Activated CD8-positive, alpha-beta T cell treated with anti-CD3 and anti-CD28 coated beads, Interleukin-2, amount 10 ng/mL, durations not matched to agents 7 days and 5 days (primary cell): ENCODE measurements around the gene RNF34. TPM values are rescaled to one million over a fixed set of nuclear protein-coding genes. Genes with fewer than 3 reads are reported as not detected.

Experiments
- ATAC-seq: fragments of 150-1000 bp; cut with Tn5 transposase; one replicate; pipeline ENCODE4 v1.10.0; 2021; ENCODE audit warnings: moderate library complexity
- CTCF ChIA-PET: fragments of 350-600 bp; sonication (Branson Sonifier 250); formaldehyde crosslinking; loops from one replicate; lab custom pipeline; 2021; ENCODE audit warnings: antibody characterized with exemption; lab: Charles Lee
- POLR2A ChIA-PET: fragments of 350-600 bp; sonication (Branson Sonifier 250); formaldehyde crosslinking; loops from one replicate; lab custom pipeline; 2021; ENCODE audit warnings: antibody characterized with exemption; lab: Charles Lee
- DNase-seq: peaks from one replicate; pipeline ENCODE4 v3.0.0-alpha.2; 2020
- H3K27ac Mint-ChIP-seq: one replicate; pipeline ENCODE4 v1.8.0; 2021; ENCODE audit warnings: mild to moderate bottlenecking, mixed read lengths
- H3K27me3 Mint-ChIP-seq: one replicate; pipeline ENCODE4 v1.8.0; 2021; ENCODE audit warnings: low read depth, mixed read lengths
- H3K36me3 Mint-ChIP-seq: one replicate; pipeline ENCODE4 v1.8.0; 2021; ENCODE audit warnings: low read depth, mixed read lengths
- H3K4me1 Mint-ChIP-seq: one replicate; pipeline ENCODE4 v1.8.0; 2021; ENCODE audit warnings: low read depth, mixed read lengths
- H3K4me3 Mint-ChIP-seq: one replicate; pipeline ENCODE4 v1.8.0; 2021; ENCODE audit warnings: mild to moderate bottlenecking, mixed read lengths
- H3K9me3 Mint-ChIP-seq: one replicate; pipeline ENCODE4 v1.8.0; 2022; ENCODE audit warnings: mixed read lengths; ENCODE audit not compliant: insufficient read depth
- total RNA-seq, 2 experiments: library from RNA; stranded (reverse); gene quantifications; one replicate each; pipeline ENCODE4 v1.2.3, GENCODE V29; 2021

Gene RNF34
- total RNA-seq, 2 experiments from 2014 or later: 74.9 to 85.0 TPM

- Mint-ChIP-seq H3K9me3 (no peaks in the 10 kb centered on the region), H3K4me3 (peak overlapping the region; percentile 7), H3K27ac (peak overlapping the region; percentile 14), H3K27me3 (no peaks in the 10 kb centered on the region), H3K4me1 (peaks cover 17% of the 10 kb centered on the region), H3K36me3 (no peaks in the 10 kb centered on the region)
- ChIA-PET CTCF (interaction anchor here (0.6 to 1.7 kb wide), 6 partner anchors 8 to 58 kb away, joined by 3 to 7 read pairs (median 4); partner anchors contain the start of gene RNF34), POLR2A (interaction anchor here (0.9 to 2.1 kb wide), 2 partner anchors 9 to 39 kb away, joined by 3 to 17 read pairs; partner anchors contain the start of gene RNF34)
- DNase-seq: peak; percentile 63
- ATAC-seq: peak; percentile 73
Measured at GRCh38 chr12:121391619-121392324, 8.1 kb upstream of the RNF34 start.

GRCh38 chr12:121392325-121392716 lies 7.6 kb upstream of the RNF34 start:
- ChIA-PET POLR2A (interaction anchor here (2.1 kb wide), 1 partner anchor 8 kb away, joined by 17 read pairs; the partner anchor contains the start of gene RNF34), CTCF (interaction anchor here (0.6 to 1.7 kb wide), 6 partner anchors 8 to 59 kb away, joined by 3 to 7 read pairs (median 4); partner anchors contain the start of gene RNF34)
- Mint-ChIP-seq H3K27me3 (no peaks in the 10 kb centered on the region), H3K27ac (no peak overlapping the region), H3K4me3 (no peak overlapping the region), H3K36me3 (no peaks in the 10 kb centered on the region), H3K4me1 (peaks cover 17% of the 10 kb centered on the region), H3K9me3 (no peaks in the 10 kb centered on the region)
- ATAC-seq (no peak), DNase-seq (no peak)

GRCh38 chr12:121397521-121397920 lies 2.4 kb upstream of the RNF34 start:
- ATAC-seq (no peak), DNase-seq (no peak)
- POLR2A ChIA-PET: no interaction called here
- CTCF ChIA-PET: no interaction called here
- Mint-ChIP-seq H3K27ac (no peak overlapping the region), H3K27me3 (no peaks in the 10 kb centered on the region), H3K4me3 (no peak overlapping the region), H3K4me1 (peaks cover 24% of the 10 kb centered on the region), H3K9me3 (no peaks in the 10 kb centered on the region), H3K36me3 (peaks cover 17% of the 10 kb centered on the region)

GRCh38 chr12:121398355-121398754 lies 1.6 kb upstream of the RNF34 start:
- ChIA-PET POLR2A (interaction anchor here (2.9 kb wide), 1 partner anchor 47 kb away, joined by 41 read pairs; the partner anchor contains the start of gene ANAPC5), CTCF (interaction anchor here (2.0 to 4.5 kb wide), 3 partner anchors 45 to 338 kb away, joined by 4 to 32 read pairs (median 31); no protein-coding TSS in a partner anchor)
- H3K36me3 Mint-ChIP-seq: peaks cover 21% of the 10 kb centered on the region
- H3K27me3 Mint-ChIP-seq: no peaks in the 10 kb centered on the region
- peak overlapping the region; percentile 89 for H3K4me3 Mint-ChIP-seq
- no peaks in the 10 kb centered on the region for H3K9me3 Mint-ChIP-seq
- H3K4me1 Mint-ChIP-seq: peaks cover 28% of the 10 kb centered on the region
- no peak for DNase-seq
- ATAC-seq: no peak
- H3K27ac Mint-ChIP-seq: no peak overlapping the region

- ATAC-seq (peak; percentile 51), DNase-seq (peak; percentile 63)
- Mint-ChIP-seq H3K36me3 (peaks cover 32% of the 10 kb centered on the region), H3K9me3 (no peaks in the 10 kb centered on the region), H3K27ac (peak overlapping the region; percentile 91), H3K4me3 (peak overlapping the region; percentile 89), H3K4me1 (peaks cover 32% of the 10 kb centered on the region), H3K27me3 (no peaks in the 10 kb centered on the region)
- CTCF ChIA-PET: interaction anchor here (0.8 to 4.5 kb wide), 15 partner anchors 9 to 340 kb away, joined by 3 to 32 read pairs (median 4); partner anchors contain the start of genes ANAPC5 and CAMKK2
- POLR2A ChIA-PET: interaction anchor here (0.6 to 2.9 kb wide), 33 partner anchors 9 to 1105 kb away, joined by 3 to 41 read pairs (median 4); partner anchors contain the start of genes ANAPC5 and ORAI1
Measured at GRCh38 chr12:121400332-121401139, 618 bp downstream of the RNF34 start.

- Mint-ChIP-seq H3K27me3 (no peaks in the 10 kb centered on the region), H3K36me3 (peaks cover 46% of the 10 kb centered on the region), H3K27ac (no peak overlapping the region), H3K9me3 (no peaks in the 10 kb centered on the region), H3K4me3 (no peak overlapping the region), H3K4me1 (peaks cover 45% of the 10 kb centered on the region)
- no peak for DNase-seq
- CTCF ChIA-PET: interaction anchor here (1.1 to 2.4 kb wide), 2 partner anchors 13 to 39 kb away, joined by 5 to 8 read pairs; no protein-coding TSS in a partner anchor
- POLR2A ChIA-PET: no interaction called here
- no peak for ATAC-seq
Measured at GRCh38 chr12:121403721-121404120, 3.8 kb downstream of the RNF34 start.

- no peak overlapping the region for H3K27ac Mint-ChIP-seq
- H3K27me3 Mint-ChIP-seq: no peaks in the 10 kb centered on the region
- peaks cover 42% of the 10 kb centered on the region for H3K4me1 Mint-ChIP-seq
- no peak overlapping the region for H3K4me3 Mint-ChIP-seq
- H3K36me3 Mint-ChIP-seq: peaks cover 50% of the 10 kb centered on the region
- CTCF ChIA-PET: interaction anchor here (0.7 to 2.4 kb wide), 3 partner anchors 9 to 38 kb away, joined by 3 to 8 read pairs (median 5); no protein-coding TSS in a partner anchor
- ATAC-seq (no peak), DNase-seq (no peak)
- POLR2A ChIA-PET: interaction anchor here (0.7 kb wide), 1 partner anchor 28 kb away, joined by 3 read pairs; no protein-coding TSS in a partner anchor
- H3K9me3 Mint-ChIP-seq: no peaks in the 10 kb centered on the region
Measured at GRCh38 chr12:121404734-121405133, 4.8 kb downstream of the RNF34 start.

GRCh38 chr12:121405211-121405610 lies 5.3 kb downstream of the RNF34 start:
- Mint-ChIP-seq H3K9me3 (no peaks in the 10 kb centered on the region), H3K4me3 (no peak overlapping the region), H3K36me3 (peaks cover 50% of the 10 kb centered on the region), H3K27me3 (no peaks in the 10 kb centered on the region), H3K27ac (no peak overlapping the region), H3K4me1 (peaks cover 42% of the 10 kb centered on the region)
- DNase-seq: no peak
- ChIA-PET CTCF (interaction anchor here (0.7 to 2.4 kb wide), 2 partner anchors 9 to 38 kb away, joined by 3 to 8 read pairs; no protein-coding TSS in a partner anchor), POLR2A (interaction anchor here (0.7 kb wide), 1 partner anchor 27 kb away, joined by 3 read pairs; no protein-coding TSS in a partner anchor)
- ATAC-seq: no peak

- H3K27me3 Mint-ChIP-seq: no peaks in the 10 kb centered on the region
- H3K36me3 Mint-ChIP-seq: peaks cover 34% of the 10 kb centered on the region
- POLR2A ChIA-PET: no interaction called here
- H3K4me3 Mint-ChIP-seq: no peak overlapping the region
- ATAC-seq (no peak), DNase-seq (no peak)
- CTCF ChIA-PET: interaction anchor here (0.8 kb wide), 1 partner anchor 29 kb away, joined by 3 read pairs; no protein-coding TSS in a partner anchor
- no peak overlapping the region for H3K27ac Mint-ChIP-seq
- no peaks in the 10 kb centered on the region for H3K9me3 Mint-ChIP-seq
- H3K4me1 Mint-ChIP-seq: peaks cover 12% of the 10 kb centered on the region
Measured at GRCh38 chr12:121413917-121414316, 14.0 kb downstream of the RNF34 start.

GRCh38 chr12:121417847-121418246 lies 17.9 kb downstream of the RNF34 start:
- ChIA-PET CTCF (no interaction called here), POLR2A (interaction anchor here (1.1 kb wide), 1 partner anchor 17 kb away, joined by 7 read pairs; no protein-coding TSS in a partner anchor)

GRCh38 chr12:121420109-121420508 lies 20.2 kb downstream of the RNF34 start:
- DNase-seq: no peak
- peak overlapping the region; percentile 58 for H3K27ac Mint-ChIP-seq
- no peak overlapping the region for H3K4me3 Mint-ChIP-seq
- peaks cover 66% of the 10 kb centered on the region for H3K36me3 Mint-ChIP-seq
- ATAC-seq: no peak
- H3K27me3 Mint-ChIP-seq: no peaks in the 10 kb centered on the region
- H3K4me1 Mint-ChIP-seq: peaks cover 9% of the 10 kb centered on the region
- no peaks in the 10 kb centered on the region for H3K9me3 Mint-ChIP-seq
- ChIA-PET CTCF (interaction anchor here (0.7 kb wide), 1 partner anchor 23 kb away, joined by 3 read pairs; no protein-coding TSS in a partner anchor), POLR2A (no interaction called here)

More at GRCh38 chr12:121417847-121418246, 17.9 kb downstream of the RNF34 start:
- ATAC-seq (no peak), DNase-seq (no peak)
- no peaks in the 10 kb centered on the region for H3K9me3 Mint-ChIP-seq
- peaks cover 55% of the 10 kb centered on the region for H3K36me3 Mint-ChIP-seq
- peaks cover 9% of the 10 kb centered on the region for H3K4me1 Mint-ChIP-seq
- no peak overlapping the region for H3K4me3 Mint-ChIP-seq
- H3K27ac Mint-ChIP-seq: no peak overlapping the region
- no peaks in the 10 kb centered on the region for H3K27me3 Mint-ChIP-seq
